ENCODE data around the gene PPARD.

GRCh38 chr6:35425284-35425683 is 82.9 kb downstream of the PPARD start:
- TF ChIP-seq CTCF (IDR thresholded peaks at IDR 0.05) (no peak), POLR2A (IDR thresholded peaks at IDR 0.05) (no peak)
